Lung microvascular endothelial cell (primary cell): Measurements from ENCODE around the gene ERBB4. TPM values are rescaled to one million over a fixed set of nuclear protein-coding genes. Genes with fewer than 3 reads are reported as not detected.
"Not testable (repeated sequence)": the region's sequence is repeated elsewhere in the genome, so short reads cannot be mapped to it uniquely, and the experiment has no call there.

Experiments used
- DNase-seq, 2 donors: peaks; one replicate each; pipeline versions ENCODE4 v3.0.0 to v3.0.0-alpha.2; 2010; ENCODE audit warnings: low read depth in 2 of 2
- total RNA-seq: library from RNA; depleted of rRNA; stranded (reverse); fragments of >200 nt; gene quantifications from 2 replicates; pipeline ENCODE4 v1.2.1, GENCODE V29; 2014

The ERBB4 gene
- total RNA-seq, 1 donor from 2014 or later: under 0.01 TPM

DNA sequence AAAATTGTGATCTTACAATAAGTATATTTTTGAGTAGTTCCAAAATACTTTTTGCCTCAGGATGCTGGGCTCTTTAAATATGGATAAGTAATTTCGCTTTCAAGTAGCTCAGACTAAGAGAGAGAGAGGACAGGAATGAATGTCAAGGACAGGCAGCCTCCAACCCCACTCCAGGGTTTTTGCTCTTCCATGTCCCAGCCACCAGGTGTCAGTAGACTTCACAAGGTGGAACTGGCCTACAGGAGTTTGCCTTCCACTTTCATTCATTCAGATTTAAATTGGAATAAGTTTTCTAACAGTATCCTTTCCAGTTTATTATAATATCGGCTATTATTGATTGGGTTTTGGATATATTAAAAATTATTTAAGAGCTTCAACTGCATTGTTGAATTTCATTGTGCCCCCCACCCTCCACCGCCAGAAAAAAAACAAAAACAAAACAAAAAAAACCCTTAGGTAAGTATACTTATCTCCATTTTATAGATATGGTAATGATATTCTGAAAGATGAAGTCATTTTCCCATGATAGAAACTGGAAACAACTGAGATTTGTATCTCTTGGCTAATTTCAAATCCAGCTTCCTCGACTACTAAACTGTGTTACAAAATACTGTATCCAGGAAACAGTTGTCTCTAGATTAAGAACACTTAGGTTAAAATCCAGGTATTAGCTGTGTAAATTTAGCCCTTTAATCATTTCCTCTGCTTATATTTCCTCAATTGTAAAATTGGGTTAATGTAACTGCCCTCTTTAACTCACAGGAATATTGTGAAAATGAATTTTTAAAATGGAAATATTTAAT, 793.1 kb downstream of the ERBB4 start:
- peak; percentile 66 to 73 for DNase-seq

DNA sequence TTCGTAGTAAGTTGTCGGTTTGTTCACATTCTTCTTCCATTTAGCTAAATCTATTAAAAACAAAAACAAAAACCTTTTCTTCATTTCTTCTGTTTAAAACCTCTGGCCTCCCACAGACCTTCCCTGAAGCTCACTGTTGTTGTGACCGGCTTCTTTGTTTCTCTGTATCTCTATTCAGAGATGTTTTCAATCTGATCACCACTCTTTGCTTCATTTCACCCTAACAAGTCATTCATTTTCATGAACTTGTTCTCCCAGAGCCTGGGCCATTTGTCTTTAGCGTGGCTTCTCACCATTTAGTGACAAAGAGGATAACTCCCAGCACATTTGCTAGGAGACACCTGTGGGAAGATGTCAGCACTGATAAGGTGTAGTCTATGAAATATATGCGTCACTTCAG, 794.2 kb downstream of the ERBB4 start:
- DNase-seq: no peak

- DNase-seq: no peak
Measured at GRCh38 chr2:211741966-211742365, 796.6 kb downstream of the ERBB4 start.

- peak; percentile 15 to 23 for DNase-seq
Measured at GRCh38 chr2:211737282-211737681, 801.3 kb downstream of the ERBB4 start.

DNA sequence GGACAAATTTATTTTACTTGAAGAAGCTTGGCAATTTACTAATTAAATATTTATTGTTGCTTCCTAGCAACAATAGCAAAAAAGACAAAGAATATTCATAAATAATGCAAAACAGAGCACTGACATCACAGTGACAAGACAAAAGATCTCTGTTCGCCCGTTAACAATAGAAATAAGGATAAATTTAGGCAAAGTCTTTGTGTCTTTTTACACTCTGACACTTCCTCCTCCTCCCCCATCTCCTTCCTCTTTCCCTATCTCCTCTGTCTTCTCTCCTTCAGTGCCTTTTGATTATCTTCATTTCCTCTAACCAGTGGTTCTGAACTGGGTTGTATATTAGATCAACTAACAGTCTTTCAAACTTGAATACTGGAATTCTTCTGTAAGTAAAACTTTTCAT, 808.4 kb downstream of the ERBB4 start:
- DNase-seq: no peak

- no peak for DNase-seq
Measured at GRCh38 chr2:211729433-211729832, 809.2 kb downstream of the ERBB4 start.

- DNase-seq: no peak
Measured at GRCh38 chr2:211724933-211725332, 813.7 kb downstream of the ERBB4 start.

- no peak for DNase-seq
Measured at GRCh38 chr2:211723398-211723797, 815.2 kb downstream of the ERBB4 start.

- DNase-seq: no peak
Measured at GRCh38 chr2:211722928-211723327, 815.7 kb downstream of the ERBB4 start.

GRCh38 chr2:211721874-211722273, 816.7 kb downstream of the ERBB4 start:
- DNase-seq: not testable (repeated sequence)

DNA sequence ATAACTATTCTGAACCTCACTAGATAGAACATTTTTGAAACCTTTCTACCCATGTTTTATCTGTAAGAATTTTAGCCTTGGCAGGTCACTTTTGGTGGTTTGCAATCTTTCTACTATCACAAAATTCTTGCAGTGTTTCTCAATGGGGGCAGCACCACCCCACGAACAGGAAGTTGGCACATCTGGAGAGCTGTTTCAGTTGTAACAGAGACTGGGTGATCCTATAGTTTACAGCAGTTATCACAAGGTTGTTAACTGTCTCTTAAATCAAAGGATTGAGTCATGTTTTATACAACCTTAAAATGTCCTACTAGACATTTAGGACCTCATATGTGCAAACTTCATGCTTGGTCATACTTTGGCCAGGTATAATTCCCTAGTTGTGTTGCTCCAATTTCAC, 829.2 kb downstream of the ERBB4 start:
- DNase-seq: no peak

DNA sequence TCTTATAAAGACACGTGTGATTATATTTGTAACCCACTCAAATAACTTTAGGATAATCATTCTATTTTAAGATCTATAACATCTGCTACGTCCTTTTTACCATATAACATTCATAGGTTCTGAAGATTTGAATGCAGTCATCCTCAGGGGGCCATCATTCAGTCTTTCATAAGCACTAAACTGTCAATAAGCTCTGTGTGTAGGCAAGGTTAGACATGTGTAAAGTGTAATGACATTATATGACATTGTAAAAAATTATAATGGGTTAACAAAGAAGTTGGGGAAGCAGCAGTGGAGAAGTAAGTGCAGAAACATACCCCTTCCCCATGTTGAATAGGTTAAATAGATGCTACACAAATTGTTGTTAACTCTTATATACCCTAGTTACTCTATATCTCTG, 845.9 kb downstream of the ERBB4 start:
- DNase-seq: no peak

DNA sequence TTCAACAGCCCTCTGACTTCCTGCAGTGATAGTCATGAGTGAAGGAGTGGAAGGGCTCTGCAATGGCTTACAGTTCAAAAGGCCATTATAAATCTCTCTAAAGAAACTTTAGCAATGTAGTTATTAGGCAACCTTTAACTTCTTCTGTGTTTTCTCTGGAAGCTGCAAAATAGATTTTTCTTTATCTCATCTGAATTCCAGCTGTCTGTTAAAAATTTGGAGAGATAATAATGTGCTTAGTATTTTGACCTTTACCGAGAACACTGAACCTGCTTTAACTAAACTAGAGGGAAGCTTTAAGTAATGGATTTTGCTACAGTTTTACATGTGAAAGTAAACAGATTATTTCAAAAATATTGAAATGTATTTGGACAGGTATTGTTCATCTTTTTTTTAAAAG, 847.9 kb downstream of the ERBB4 start:
- DNase-seq: no peak

DNA sequence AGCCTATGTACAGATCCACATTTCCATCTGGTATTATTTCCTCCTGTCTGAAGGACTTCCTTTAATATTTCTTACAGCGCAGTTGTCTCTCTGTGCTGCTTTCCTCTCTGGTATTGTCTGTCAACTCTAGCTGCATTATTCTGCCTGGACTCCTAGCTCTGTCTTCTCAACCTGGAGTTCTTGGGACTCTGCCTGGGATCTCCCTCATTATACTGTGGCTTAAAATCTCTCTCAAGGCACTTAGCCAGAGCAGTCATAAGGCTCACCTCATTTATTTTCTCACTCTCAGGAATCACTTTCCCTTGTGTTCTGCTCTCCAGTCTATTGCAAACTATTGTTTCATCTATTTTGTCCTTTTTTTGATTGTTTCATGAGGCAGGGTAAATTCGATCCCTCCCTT, 850.4 kb downstream of the ERBB4 start:
- no peak for DNase-seq

- DNase-seq: no peak
Measured at GRCh38 chr2:211674715-211675114, 863.9 kb downstream of the ERBB4 start.

GRCh38 chr2:211673133-211673905, 865.3 kb downstream of the ERBB4 start:
- no peak for DNase-seq

- DNase-seq: no peak
Measured at GRCh38 chr2:211671977-211672376, 866.6 kb downstream of the ERBB4 start.

GRCh38 chr2:211665299-211665698, 873.3 kb downstream of the ERBB4 start:
- DNase-seq: no peak

DNA sequence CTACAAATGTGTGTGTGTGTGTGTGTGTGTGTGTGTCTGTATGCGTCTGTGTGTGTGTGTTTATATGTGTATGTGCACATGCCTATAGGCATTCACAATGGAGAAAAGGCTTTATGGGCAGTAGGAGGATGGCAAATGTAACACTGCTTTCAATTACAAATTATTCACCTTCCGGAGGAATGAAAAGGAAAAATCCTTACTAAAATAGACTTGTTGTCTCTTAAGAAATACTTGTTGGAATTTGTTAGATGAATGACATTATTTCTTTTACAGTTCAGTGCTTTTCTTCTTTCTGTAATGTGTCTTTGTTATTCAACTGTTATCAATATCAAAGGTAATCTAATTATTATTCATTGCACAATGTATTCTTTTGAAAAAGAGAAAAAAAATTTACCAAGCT, 874.3 kb downstream of the ERBB4 start:
- DNase-seq: no peak

DNA sequence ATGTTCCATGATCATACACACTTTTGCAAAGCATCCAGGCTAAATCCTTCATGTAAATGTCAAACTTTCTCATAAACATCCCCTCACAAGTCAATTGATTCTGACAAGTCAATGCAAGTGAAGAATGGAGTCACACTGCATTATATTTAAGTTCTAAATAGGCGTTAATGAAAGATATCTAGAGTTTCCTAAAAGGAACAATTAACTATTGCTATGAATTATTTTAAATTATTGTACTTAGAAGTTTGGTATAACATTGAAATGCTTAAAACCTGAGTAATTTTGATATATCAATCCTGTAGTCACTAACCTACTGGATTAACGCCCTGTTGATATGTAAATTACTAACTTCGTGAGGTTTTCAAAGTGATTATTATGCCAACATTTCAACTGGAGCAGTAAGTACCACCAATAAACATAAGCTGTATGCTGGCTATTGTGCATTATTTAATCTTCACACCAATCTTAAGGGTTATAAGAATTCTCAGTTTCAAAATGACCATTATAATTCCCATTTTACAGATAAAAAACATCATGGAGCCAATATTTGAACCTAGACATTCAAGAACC, 884.3 kb downstream of the ERBB4 start:
- DNase-seq: no peak

GRCh38 chr2:211652327-211652726, 886.3 kb downstream of the ERBB4 start:
- DNase-seq: no peak

DNA sequence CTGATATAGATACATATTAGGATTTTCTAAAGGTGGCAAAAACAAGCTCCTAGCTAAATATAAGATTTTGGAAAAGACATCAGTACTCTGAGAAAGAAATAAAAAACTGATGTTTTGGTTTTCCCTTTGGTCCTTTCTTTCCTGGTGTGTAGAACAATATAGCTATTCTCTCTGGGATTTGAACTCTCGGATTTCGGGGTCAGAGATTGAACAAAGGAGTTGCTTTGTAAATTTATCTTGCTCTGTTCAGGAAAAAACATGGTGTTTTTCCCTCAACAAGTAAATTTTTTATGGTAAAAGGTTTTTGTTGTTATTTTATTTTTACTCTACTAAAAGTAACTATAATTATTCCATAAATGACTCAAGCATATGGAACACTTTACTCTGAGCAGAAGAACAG, 889.3 kb downstream of the ERBB4 start:
- no peak for DNase-seq

- no peak for DNase-seq
Measured at GRCh38 chr2:211631503-211631902, 907.1 kb downstream of the ERBB4 start.
